Measurements from ENCODE around the gene EDN1.

GRCh38 chr6:12258591-12259075, 31.5 kb upstream of the EDN1 start:
- TF ChIP-seq POLR2A (IDR thresholded peaks at IDR 0.05; ENCODE audit: low read depth) (no peak), CTCF (IDR thresholded peaks at IDR 0.05) (no peak), POLR2AphosphoS5 (IDR thresholded peaks at IDR 0.05) (no peak)

Data from esophagus muscularis mucosa (tissue), 3 donors.